MCF 10A (cell line): ENCODE results near the gene LRRC37A2. TPM values are rescaled to one million over a fixed set of nuclear protein-coding genes. Genes with fewer than 3 reads are reported as not detected.
"Not testable (repeated sequence)": the region's sequence is repeated elsewhere in the genome, so short reads cannot be mapped to it uniquely, and the experiment has no call there.

Source experiments
- Bru-seq: library from RNA; stranded (reverse); fragments of 400-500 nt; gene quantifications from one replicate; lab custom pipeline; 2021; lab: Mats Ljungman, UMichigan
- BruChase-seq, 2 experiments: library from RNA; stranded (reverse); fragments of 400-500 nt; gene quantifications; one replicate each; lab custom pipeline; 2021; lab: Mats Ljungman, UMichigan
- BruUV-seq: library from RNA; stranded (reverse); fragments of 400-500 nt; replicated peaks from 2 replicates; lab custom pipeline; 2021; lab: Mats Ljungman, UMichigan
- CTCF ChIA-PET: fragments of 300-600 bp; sonication (Branson Sonifier 250); formaldehyde crosslinking; extraction: SDS; loops from one replicate; lab custom pipeline; 2021; ENCODE audit warnings: antibody characterized with exemption, inconsistent platforms; lab: Yijun Ruan, JAX
- POLR2A ChIA-PET: fragments of 300-600, 350-650 bp; sonication (Branson Sonifier 250); formaldehyde crosslinking; extraction: SDS; loops from one replicate; lab custom pipeline; 2020; ENCODE audit warnings: antibody characterized with exemption, inconsistent platforms; lab: Yijun Ruan, JAX
- DNase-seq: peaks from one replicate; pipeline ENCODE4 v3.0.0-alpha.2; 2018; ENCODE audit not compliant: unreplicated experiment
- H3K27ac Mint-ChIP-seq: one replicate; pipeline ENCODE4 v1.8.0; 2022; ENCODE audit warnings: mild to moderate bottlenecking, low read depth, mixed read lengths; ENCODE audit not compliant: unreplicated experiment
- H3K27me3 Mint-ChIP-seq: one replicate; pipeline ENCODE4 v1.8.0; 2022; ENCODE audit warnings: mixed read lengths; ENCODE audit not compliant: insufficient read depth, unreplicated experiment
- H3K36me3 Mint-ChIP-seq: one replicate; pipeline ENCODE4 v1.8.0; 2022; ENCODE audit warnings: mild to moderate bottlenecking, moderate library complexity, mixed read lengths; ENCODE audit not compliant: insufficient read depth, unreplicated experiment
- H3K4me1 Mint-ChIP-seq: one replicate; pipeline ENCODE4 v1.8.0; 2022; ENCODE audit warnings: mixed read lengths; ENCODE audit not compliant: insufficient read depth, unreplicated experiment
- H3K4me3 Mint-ChIP-seq: one replicate; pipeline ENCODE4 v1.8.0; 2022; ENCODE audit warnings: mild to moderate bottlenecking, moderate library complexity, mixed read lengths; ENCODE audit not compliant: unreplicated experiment
- H3K9me3 Mint-ChIP-seq: one replicate; pipeline ENCODE4 v1.8.0; 2022; ENCODE audit warnings: mixed read lengths; ENCODE audit not compliant: unreplicated experiment
- intact Hi-C: fragments of 100-400 bp; cut with micrococcal nuclease; formaldehyde crosslinking; loops from 2 replicates; pipeline ENCODE4 v1.14.1; 2022
- long read RNA-seq: library from polyadenylated mRNA; stranded (forward); transcript quantifications from one replicate; pipeline ENCODE4 v2.0.0, GENCODE V29; 2022
- total RNA-seq: library from RNA; stranded (reverse); gene quantifications from 2 replicates; pipeline ENCODE4 v1.2.3, GENCODE V29; 2022

The LRRC37A2 gene
- total RNA-seq (5.5 and 6.1 TPM in 2 replicates), Bru-seq, nascent RNA (percentile 51 among the genes with signal in this experiment), BruChase-seq, experiment 1, labeled RNA remaining after a 6-hour chase (percentile 58 among the genes with signal in this experiment), BruChase-seq, experiment 2, labeled RNA remaining after a 2-hour chase (percentile 64 among the genes with signal in this experiment)
- long read RNA-seq, partial matches to known transcripts: 2 of 8 reads
- long read RNA-seq, other reads (novel, unspliced or antisense): 6 of 8 reads

DNA sequence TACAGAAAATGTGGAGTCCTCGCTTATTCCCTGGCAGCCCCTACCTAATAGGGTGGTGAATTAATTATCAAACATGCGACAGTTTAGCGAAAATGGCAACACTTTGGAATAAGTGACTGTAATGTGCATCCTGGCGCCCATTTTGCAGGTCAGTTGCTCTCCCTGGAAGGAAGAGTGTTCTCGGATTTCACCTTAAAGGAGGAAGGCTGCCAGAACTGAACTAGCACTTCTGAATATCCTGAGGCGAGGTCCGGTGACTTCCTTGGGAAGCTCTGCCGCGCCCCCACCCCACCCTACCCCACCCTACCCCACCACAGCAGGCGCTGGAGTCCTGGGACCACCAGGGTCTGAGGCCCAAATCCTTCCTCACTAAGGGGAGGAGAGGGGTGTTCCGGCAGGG is at the start of gene LRRC37A2:
TSS of gene LRRC37A2 (plus strand) at position 301 of the 400 bp plus-strand sequence. CDS start 245 bp downstream, outside the sequence.
- H3K4me3 Mint-ChIP-seq, H3K27ac Mint-ChIP-seq, DNase-seq, H3K36me3 Mint-ChIP-seq, BruUV-seq, intact Hi-C loops, H3K9me3 Mint-ChIP-seq, H3K4me1 Mint-ChIP-seq, POLR2A ChIA-PET, CTCF ChIA-PET, H3K27me3 Mint-ChIP-seq: not testable (repeated sequence)

- H3K9me3 Mint-ChIP-seq, H3K27ac Mint-ChIP-seq, H3K4me1 Mint-ChIP-seq, CTCF ChIA-PET, POLR2A ChIA-PET, BruUV-seq, H3K27me3 Mint-ChIP-seq, intact Hi-C loops, DNase-seq, H3K36me3 Mint-ChIP-seq, H3K4me3 Mint-ChIP-seq: not testable (repeated sequence)
Observed at GRCh38 chr17:46467618-46468017, 44.6 kb upstream of the LRRC37A2 start.

GRCh38 chr17:46474489-46474888 is 37.8 kb upstream of the LRRC37A2 start:
- not testable (repeated sequence) for H3K4me1 Mint-ChIP-seq, BruUV-seq

GRCh38 chr17:46475583-46475982 is 36.7 kb upstream of the LRRC37A2 start:
- H3K27me3 Mint-ChIP-seq, H3K36me3 Mint-ChIP-seq, POLR2A ChIA-PET, H3K4me1 Mint-ChIP-seq, CTCF ChIA-PET, intact Hi-C loops, DNase-seq, BruUV-seq, H3K27ac Mint-ChIP-seq, H3K4me3 Mint-ChIP-seq, H3K9me3 Mint-ChIP-seq: not testable (repeated sequence)

More at GRCh38 chr17:46474489-46474888, 37.8 kb upstream of the LRRC37A2 start:
- H3K9me3 Mint-ChIP-seq, H3K4me3 Mint-ChIP-seq, DNase-seq, POLR2A ChIA-PET, CTCF ChIA-PET, H3K36me3 Mint-ChIP-seq, intact Hi-C loops, H3K27ac Mint-ChIP-seq, H3K27me3 Mint-ChIP-seq: not testable (repeated sequence)

GRCh38 chr17:46478823-46479222 is 33.4 kb upstream of the LRRC37A2 start:
- H3K4me3 Mint-ChIP-seq, CTCF ChIA-PET, H3K4me1 Mint-ChIP-seq, BruUV-seq, H3K27me3 Mint-ChIP-seq, H3K36me3 Mint-ChIP-seq, intact Hi-C loops, POLR2A ChIA-PET, DNase-seq, H3K9me3 Mint-ChIP-seq, H3K27ac Mint-ChIP-seq: not testable (repeated sequence)

DNA sequence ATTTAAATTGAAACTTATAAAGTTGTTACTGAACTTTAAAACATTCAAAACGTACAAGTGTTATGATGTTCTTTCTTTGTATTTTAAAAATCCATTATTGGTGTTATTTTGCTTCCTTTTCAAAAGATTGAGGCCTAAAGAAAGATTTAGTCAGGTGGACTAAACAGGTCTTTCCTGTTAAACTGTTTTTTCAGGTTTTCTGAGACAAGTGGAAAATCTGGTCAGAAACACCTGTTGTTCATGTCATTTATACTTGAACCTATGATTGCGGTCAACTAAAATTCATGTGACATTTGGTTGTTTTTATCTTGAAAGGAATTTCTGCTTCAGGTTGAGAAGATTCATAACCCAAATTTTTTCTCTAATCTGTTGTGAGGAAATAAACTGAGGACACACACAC is 31.0 kb upstream of the LRRC37A2 start:
- H3K27ac Mint-ChIP-seq, H3K4me1 Mint-ChIP-seq, DNase-seq, H3K9me3 Mint-ChIP-seq, H3K4me3 Mint-ChIP-seq, CTCF ChIA-PET, H3K27me3 Mint-ChIP-seq, H3K36me3 Mint-ChIP-seq, POLR2A ChIA-PET, intact Hi-C loops, BruUV-seq: not testable (repeated sequence)

DNA sequence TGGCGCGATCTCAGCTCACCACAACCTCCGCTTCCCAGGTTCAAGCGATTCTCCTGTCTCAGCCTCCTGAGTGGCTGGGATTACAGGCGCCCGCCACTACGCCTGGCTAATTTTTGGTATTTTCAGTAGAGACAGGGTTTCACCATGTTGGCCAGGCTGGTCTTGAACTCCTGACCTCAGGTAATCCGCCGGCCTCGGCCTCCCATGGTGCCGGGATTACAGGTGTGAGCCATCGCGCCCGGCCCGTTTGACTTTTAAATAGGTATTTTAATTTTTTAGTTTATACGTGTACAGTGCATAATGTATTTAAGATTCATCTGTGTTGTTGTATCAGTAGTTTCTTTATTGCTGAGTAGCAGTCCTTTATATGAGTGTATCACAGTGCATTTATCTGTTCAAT is 20.2 kb upstream of the LRRC37A2 start:
- H3K4me3 Mint-ChIP-seq, POLR2A ChIA-PET, H3K36me3 Mint-ChIP-seq, intact Hi-C loops, DNase-seq, H3K27me3 Mint-ChIP-seq, H3K4me1 Mint-ChIP-seq, H3K27ac Mint-ChIP-seq, BruUV-seq, H3K9me3 Mint-ChIP-seq: not testable (repeated sequence)
- CTCF ChIA-PET: interaction anchor here (0.6 kb wide), 2 partner anchors 914 to 1801 kb away, joined by 3 read pairs; no protein-coding TSS in a partner anchor

- H3K27ac Mint-ChIP-seq, H3K4me3 Mint-ChIP-seq, H3K9me3 Mint-ChIP-seq, BruUV-seq, POLR2A ChIA-PET, H3K27me3 Mint-ChIP-seq, intact Hi-C loops, H3K4me1 Mint-ChIP-seq, CTCF ChIA-PET, DNase-seq, H3K36me3 Mint-ChIP-seq: not testable (repeated sequence)
Observed at GRCh38 chr17:46499437-46500139, 12.7 kb upstream of the LRRC37A2 start.

GRCh38 chr17:46505896-46506295 is 6.4 kb upstream of the LRRC37A2 start:
- BruUV-seq, DNase-seq, H3K27ac Mint-ChIP-seq, POLR2A ChIA-PET, CTCF ChIA-PET, H3K9me3 Mint-ChIP-seq, H3K27me3 Mint-ChIP-seq, intact Hi-C loops, H3K36me3 Mint-ChIP-seq, H3K4me1 Mint-ChIP-seq, H3K4me3 Mint-ChIP-seq: not testable (repeated sequence)
